ENCODE results near the gene NBEAL1.
"Not testable (repeated sequence)": the region's sequence is repeated elsewhere in the genome, so short reads cannot be mapped to it uniquely, and the experiment has no call there.

The NBEAL1 gene

DNA sequence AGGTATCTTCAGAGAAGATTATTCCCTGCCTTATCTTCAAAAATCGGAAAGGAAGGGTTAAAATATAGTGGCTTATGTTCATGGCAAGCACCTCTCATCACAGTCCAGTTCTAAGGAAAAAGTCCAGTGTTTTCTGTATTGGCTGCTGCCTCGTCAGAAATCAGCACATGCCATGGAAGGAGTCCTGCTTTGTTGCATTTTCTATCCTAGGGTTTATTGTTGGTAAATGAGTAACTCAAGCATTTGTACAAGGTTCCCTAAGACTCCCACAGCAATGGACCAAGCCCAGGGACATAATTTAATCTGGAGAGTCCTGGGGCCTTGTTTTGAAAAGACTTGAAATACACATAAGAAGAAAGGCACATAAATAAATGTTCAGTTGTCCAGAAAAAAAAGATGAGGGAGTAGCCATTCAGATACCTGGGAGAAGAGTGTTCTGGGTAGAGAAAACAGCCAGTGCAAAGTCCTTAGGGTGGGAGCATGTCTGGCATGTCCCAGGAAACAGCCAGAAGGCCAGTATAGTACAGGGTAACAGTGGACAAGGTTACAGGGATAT, 26.4 kb downstream of the NBEAL1 start:
- DNase-seq, result no peak

GRCh38 chr2:203042178-203042577, 27.5 kb downstream of the NBEAL1 start:
- DNase-seq, result no peak

DNA sequence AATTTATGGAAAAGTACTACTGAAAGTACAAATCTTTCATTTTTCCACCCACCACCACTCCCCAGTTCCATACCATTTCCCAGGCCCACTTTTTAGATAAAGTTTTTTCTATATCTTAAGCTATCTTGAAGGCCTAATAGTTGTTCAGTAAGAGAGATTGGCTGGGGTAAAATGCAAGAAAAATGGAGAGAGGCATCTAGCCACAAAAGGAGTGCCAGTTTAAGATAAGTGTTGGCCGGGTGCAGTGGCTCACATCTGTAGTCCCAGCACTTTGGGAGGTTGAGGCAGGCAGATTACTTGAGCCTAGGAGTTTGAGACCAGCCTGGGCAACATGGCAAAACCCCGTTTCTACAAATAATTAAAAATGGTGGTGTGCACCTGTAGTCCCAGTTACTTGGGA, 28.6 kb downstream of the NBEAL1 start:
- DNase-seq, result no peak

- no peak for DNase-seq
Observed at GRCh38 chr2:203045867-203046266, 31.2 kb downstream of the NBEAL1 start.

- no peak for DNase-seq
Observed at GRCh38 chr2:203052539-203052938, 37.9 kb downstream of the NBEAL1 start.

DNA sequence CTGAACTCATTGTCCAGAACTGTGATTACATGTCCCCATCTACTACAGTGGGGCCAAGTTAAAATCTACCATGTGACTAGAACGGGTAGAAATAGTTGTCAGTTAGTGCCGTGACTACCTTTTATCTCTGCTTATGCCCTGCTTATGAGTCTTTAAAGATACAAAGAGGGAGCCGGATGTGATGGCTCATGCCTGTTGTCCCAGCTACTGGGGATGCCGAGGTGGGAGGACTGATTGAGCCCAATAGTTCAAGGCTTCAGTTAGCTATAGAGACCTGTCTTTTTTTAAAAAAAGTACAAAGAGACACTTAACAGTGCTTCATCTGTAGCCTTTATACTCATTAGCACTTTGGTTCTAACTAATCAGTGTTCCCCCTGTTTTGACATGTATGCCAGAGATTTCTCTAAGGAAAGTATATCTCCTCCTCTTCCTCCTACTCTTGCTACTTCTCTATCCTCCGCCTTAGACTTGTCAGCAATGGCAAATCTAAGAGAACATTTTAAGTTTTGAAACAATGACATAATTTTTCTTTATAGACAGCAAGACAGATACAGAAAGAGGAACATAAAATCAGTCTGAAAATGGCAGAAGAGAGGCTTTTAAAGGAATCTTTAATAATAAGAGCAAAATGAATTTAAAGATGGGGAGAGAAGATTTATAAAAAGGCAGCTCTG, 45.0 kb downstream of the NBEAL1 start:
- DNase-seq, result no peak

- no peak for DNase-seq
Observed at GRCh38 chr2:203061346-203061745, 46.7 kb downstream of the NBEAL1 start.

DNA sequence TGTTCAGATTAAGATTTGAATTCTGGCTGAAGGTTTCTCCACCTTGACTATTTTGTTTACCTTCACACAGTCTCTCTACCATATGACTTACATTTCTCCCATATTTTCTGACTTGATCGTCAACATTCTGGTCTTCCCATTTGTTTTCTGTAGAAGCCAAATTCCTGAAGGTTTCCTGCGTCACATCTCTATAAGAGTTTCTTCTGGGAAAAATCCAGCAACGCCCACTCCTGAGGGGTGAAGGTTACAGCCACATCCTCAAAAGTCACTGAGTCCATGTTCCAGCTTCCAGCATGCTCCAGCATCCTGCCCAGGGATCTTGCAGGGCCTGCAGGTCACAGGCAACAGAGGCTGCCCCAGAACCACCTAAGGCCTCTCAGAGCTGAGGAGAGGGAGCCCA, 47.5 kb downstream of the NBEAL1 start:
- no peak for DNase-seq

DNA sequence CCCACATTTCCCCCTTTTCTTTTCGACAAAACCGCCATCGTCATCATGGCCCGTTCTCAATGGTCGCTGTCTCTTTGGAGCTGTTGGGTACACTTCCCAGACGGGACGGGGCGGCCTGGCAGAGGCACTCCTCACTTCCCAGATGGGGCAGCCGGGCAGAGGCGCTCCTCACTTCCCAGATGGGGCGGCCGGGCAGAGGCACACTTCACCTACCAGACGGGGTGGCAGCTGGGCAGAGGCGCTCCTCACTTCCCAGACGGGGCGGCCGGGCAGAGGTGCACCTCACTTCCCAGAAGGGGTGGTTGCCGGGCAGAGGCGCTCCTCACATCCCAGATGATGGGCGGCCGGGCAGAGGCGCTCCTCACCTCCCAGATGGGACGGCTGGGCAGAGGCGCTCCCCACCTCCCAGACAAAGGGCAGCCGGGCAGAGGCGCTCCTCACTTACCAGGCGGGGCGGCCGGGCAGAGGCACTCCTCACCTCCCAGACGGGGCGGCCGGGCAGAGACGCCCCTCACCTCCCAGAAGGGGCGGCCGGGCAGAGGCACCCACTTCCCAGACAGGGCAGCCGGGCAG, 51.9 kb downstream of the NBEAL1 start:
- not testable (repeated sequence) for DNase-seq

- DNase-seq, result no peak
Observed at GRCh38 chr2:203070701-203071100, 56.0 kb downstream of the NBEAL1 start.

DNA sequence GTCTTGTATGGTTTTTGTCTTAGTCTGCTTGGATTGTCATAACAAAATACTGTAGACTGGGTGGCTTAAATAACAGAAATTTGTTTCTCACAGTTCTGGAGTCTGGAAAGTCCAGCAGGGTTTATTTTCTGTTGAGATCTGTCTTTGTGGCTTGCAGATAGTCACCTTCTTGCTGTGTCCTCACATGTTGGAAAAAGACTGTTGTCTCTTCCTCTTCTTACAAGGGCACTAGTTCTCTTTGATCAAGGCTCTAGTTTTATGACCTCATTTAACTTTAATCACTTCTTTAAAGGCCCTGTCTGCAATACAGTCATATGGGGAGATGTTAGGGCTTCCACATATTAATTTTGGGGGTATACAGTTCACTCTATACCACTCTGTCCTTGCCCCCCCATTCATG, 56.5 kb downstream of the NBEAL1 start:
- no peak for DNase-seq

GRCh38 chr2:203072371-203072770, 57.7 kb downstream of the NBEAL1 start:
- DNase-seq, result no peak

DNA sequence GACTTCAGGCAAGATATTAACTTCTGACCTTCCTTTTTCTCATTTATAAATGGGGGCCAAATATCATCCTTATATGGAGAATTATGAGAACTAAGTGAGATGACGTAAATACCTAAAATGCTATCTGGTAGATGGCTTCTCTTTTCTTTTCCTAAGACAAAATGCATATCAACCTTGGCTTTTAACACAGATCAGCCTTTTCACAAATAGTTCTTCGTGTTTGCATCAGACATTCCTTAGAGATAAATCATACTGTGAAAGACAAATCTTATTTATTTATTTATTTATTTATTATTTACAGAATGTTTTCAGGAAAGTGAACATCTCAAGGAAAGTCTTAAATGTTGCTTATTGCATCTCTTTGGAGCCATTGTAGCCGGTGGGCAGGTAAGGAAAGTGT, 62.8 kb downstream of the NBEAL1 start:
- no peak for DNase-seq

GRCh38 chr2:203080447-203081045, 65.9 kb downstream of the NBEAL1 start:
- DNase-seq, result no peak

- no peak for DNase-seq
Observed at GRCh38 chr2:203083328-203083727, 68.7 kb downstream of the NBEAL1 start.

DNA sequence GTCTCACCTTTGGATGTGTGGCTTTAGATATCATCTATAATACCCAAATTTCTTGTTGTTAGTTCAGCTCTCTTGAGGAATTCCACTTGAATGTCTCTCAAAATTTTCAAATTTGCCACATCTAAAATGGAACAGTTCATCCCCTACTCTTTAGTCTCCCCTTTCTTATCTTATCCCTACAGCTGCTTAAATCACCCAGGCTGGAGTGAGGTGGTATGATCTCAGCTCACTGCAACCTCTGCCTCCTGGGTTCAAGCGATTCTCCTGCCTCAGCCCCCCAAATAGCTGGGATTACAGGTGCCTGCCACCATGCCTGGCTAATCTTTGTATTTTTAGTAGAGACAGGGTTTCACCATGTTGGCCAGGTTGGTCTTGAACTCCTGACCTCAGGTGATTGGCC, 71.7 kb downstream of the NBEAL1 start:
- DNase-seq, result not testable (repeated sequence)

GRCh38 chr2:203090721-203091120, 76.0 kb downstream of the NBEAL1 start:
- not testable (repeated sequence) for DNase-seq

- no peak for DNase-seq
Observed at GRCh38 chr2:203097735-203098134, 83.1 kb downstream of the NBEAL1 start.

DNA sequence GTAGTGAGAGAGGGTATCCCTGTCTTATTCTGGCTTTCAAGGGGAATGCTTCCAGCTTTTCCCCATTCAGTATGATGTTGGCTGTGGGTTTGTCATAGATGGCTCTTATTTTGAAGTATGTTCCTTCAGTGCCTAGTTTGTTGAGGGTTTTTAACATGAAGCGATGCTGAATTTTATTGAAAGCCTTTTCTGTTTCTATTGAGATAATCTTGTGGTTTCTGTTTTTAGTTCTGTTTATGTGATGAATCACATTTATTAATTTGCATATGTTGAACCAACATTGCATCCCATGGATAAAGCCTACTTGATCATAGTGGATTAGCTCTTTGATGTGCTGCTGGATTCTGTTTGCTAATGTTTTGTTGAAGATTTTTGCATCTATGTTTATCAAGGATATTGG, 87.7 kb downstream of the NBEAL1 start:
- DNase-seq, result not testable (repeated sequence)

DNA sequence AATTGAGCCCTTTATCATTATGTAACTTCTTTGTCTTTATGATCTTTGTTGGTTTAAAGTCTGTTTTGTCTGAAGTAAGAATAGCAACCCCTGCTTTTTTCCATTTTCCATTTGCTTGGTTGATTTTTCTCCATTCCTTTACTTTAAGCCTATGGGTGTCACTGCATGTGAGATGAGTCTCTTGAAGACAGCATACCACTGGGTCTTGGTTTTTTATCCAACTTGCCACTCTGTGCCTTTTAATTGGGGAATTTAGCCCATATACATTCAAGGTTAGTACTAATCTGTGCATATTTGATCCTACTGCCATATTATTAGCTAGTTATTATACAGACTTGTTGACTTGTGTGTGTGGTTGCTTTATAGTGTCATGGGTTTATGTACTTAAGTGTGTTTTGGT, 89.6 kb downstream of the NBEAL1 start:
- DNase-seq, result no peak

DNA sequence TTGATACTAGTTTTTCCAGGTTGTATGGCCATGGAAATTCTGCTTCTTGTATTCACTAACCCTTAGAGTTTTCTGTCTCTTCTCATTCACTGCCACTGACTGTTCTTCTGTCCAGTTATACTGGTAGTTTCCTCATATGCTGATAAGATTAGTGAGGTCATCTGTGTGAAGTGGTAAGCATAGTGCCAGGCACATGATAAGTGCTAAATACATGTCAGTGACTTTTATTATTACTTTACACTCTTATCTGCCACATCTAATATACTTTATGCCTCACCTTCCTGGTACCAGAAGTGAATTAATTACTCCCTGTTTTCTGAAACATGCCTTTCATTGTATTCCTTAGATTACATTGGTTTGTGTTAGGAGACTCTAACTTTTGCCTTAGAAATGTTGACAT, 91.3 kb downstream of the NBEAL1 start:
- no peak for DNase-seq

- DNase-seq, result not testable (repeated sequence)
Observed at GRCh38 chr2:203110496-203110895, 95.8 kb downstream of the NBEAL1 start.

GRCh38 chr2:203112342-203112741, 97.7 kb downstream of the NBEAL1 start:
- no peak for DNase-seq

DNA sequence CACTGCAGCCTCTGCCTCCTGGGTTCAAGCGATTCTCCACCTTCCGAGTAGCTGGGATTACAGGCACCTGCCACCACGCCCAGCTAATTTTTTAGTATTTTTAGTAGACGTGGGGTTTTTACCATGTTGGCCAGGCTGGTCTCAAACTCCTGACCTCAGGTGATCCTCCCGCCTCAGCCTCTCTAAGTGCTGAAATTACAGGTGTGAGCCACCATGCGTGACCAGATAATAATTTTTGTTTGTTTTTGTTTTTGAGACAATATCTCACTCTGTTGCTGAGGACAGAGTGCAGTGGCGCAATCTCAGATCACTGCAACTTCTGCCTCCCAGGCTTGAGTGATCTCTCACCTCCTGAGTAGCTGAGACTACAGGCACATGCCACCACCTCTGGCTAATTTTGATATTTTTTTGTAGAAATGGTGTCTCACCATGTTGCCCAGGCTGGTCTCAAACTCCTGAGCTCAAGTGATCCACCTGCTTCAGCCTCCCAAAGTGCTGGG, 100.6 kb downstream of the NBEAL1 start:
- not testable (repeated sequence) for DNase-seq
